Measurements from ENCODE around the gene SIRT7.

DNA sequence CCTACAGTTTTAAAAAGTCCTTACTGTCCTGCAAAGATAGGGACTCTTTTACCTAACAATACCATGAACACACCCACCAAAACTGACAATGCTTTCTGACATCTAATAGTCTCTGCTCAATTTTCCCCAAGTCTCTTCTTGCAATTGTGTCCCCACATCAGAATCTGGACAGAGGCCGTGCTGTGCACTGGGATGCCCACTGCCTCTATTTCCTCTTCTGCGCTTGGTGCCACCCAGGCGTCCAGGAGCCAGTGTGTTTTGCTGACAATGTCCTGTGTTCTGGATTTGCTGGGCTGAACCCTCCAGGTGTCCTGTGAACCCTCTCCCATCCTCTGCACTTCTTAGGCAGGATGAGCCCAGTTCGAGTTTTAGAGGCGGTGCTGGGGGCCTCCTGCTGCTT, 40.4 kb downstream of the SIRT7 start:
- TF ChIP-seq SUZ12 (IDR thresholded peaks at IDR 0.05; ENCODE audit: extremely low read depth, insufficient read depth, insufficient read length) = no peak
- no peak for TF ChIP-seq ZNF274 (IDR thresholded peaks at IDR 0.05; ENCODE audit: low read depth, low read length)
- TF ChIP-seq YY1 (IDR thresholded peaks at IDR 0.05; ENCODE audit: insufficient read depth, insufficient read length) = no peak

All from NT2/D1 (cell line).